Natural killer cell treated with Interleukin-12 subunit alpha and Interleukin-12 subunit beta and Interleukin-15 and Interleukin-18, amount 100 ng/mL, for 72 hours (primary cell): ENCODE results near the gene AEBP1. TPM values are rescaled to one million over a fixed set of nuclear protein-coding genes. Genes with fewer than 3 reads are reported as not detected.

Experiments
- ATAC-seq, 2 donors: fragments of 150-1000 bp; cut with Tn5 transposase in 1 of 2; sonication (Bioruptor Pico), chemical (Tn5 transposase) in 1 of 2; 2 replicates each; pipeline ENCODE4 v1.10.0; 2021
- DNase-seq: peaks from one replicate; pipeline ENCODE4 v3.0.0; 2022; ENCODE audit warnings: low spot score
- H3K27ac Mint-ChIP-seq, 2 donors: 1 replicate in 1 of 2; 2 replicates in 1 of 2; pipeline ENCODE4 v1.8.0; 2022; ENCODE audit warnings: mixed read lengths in 2 of 2, mild to moderate bottlenecking in 1 of 2, moderate library complexity in 1 of 2
- H3K27me3 Mint-ChIP-seq, 2 donors: 1 replicate in 1 of 2; 2 replicates in 1 of 2; pipeline ENCODE4 v1.8.0; 2022; ENCODE audit warnings: mixed read lengths in 2 of 2
- H3K36me3 Mint-ChIP-seq: one replicate; pipeline ENCODE4 v1.8.0; 2022; ENCODE audit warnings: mixed read lengths
- H3K4me1 Mint-ChIP-seq, 2 donors: 1 replicate in 1 of 2; 2 replicates in 1 of 2; pipeline ENCODE4 v1.8.0; 2022; ENCODE audit warnings: low read depth in 2 of 2, mixed read lengths in 2 of 2, mild to moderate bottlenecking in 1 of 2
- H3K4me3 Mint-ChIP-seq: one replicate; pipeline ENCODE4 v1.8.0; 2022; ENCODE audit warnings: mixed read lengths
- H3K9me3 Mint-ChIP-seq: 2 replicates; pipeline ENCODE4 v1.8.0; 2022; ENCODE audit warnings: mixed read lengths
- total RNA-seq, 2 donors: library from RNA; stranded (reverse); gene quantifications; one replicate each; pipeline ENCODE4 v1.2.3, GENCODE V29; 2022

AEBP1 gene
- total RNA-seq, 2 donors from 2014 or later: 1.0 to 2.4 TPM

- DNase-seq: no peak
- H3K27me3 Mint-ChIP-seq: peaks cover 0 to 5% of the 10 kb centered on the region in 2 donors
- H3K4me3 Mint-ChIP-seq: no peak overlapping the region
- no peak overlapping the region for H3K27ac Mint-ChIP-seq
- no peaks in the 10 kb centered on the region for H3K9me3 Mint-ChIP-seq
- H3K4me1 Mint-ChIP-seq: no peaks in the 10 kb centered on the region
- no peak for ATAC-seq
- H3K36me3 Mint-ChIP-seq: no peaks in the 10 kb centered on the region
These were observed 30.9 kb downstream of the AEBP1 start for GRCh38 chr7:44134943-44135628.

- ATAC-seq: no peak
- H3K9me3 Mint-ChIP-seq: no peaks in the 10 kb centered on the region
- H3K27ac Mint-ChIP-seq: no peak overlapping the region
- H3K4me3 Mint-ChIP-seq: no peak overlapping the region
- no peak for DNase-seq
- peaks cover 0 to 5% of the 10 kb centered on the region in 2 donors for H3K27me3 Mint-ChIP-seq
- no peaks in the 10 kb centered on the region for H3K36me3 Mint-ChIP-seq
- H3K4me1 Mint-ChIP-seq: no peaks in the 10 kb centered on the region
These were observed 32.6 kb downstream of the AEBP1 start for GRCh38 chr7:44136731-44137130.

GRCh38 chr7:44138698-44139097, 34.6 kb downstream of the AEBP1 start:
- no peak for ATAC-seq

GRCh38 chr7:44139311-44140010, 35.3 kb downstream of the AEBP1 start:
- no peak for DNase-seq
- H3K27me3 Mint-ChIP-seq: peaks cover 0 to 3% of the 10 kb centered on the region in 2 donors
- H3K4me3 Mint-ChIP-seq: no peak overlapping the region
- no peaks in the 10 kb centered on the region for H3K4me1 Mint-ChIP-seq
- H3K27ac Mint-ChIP-seq: no peak overlapping the region
- no peaks in the 10 kb centered on the region for H3K36me3 Mint-ChIP-seq
- H3K9me3 Mint-ChIP-seq: no peaks in the 10 kb centered on the region
- no peak for ATAC-seq

More at GRCh38 chr7:44138698-44139097, 34.6 kb downstream of the AEBP1 start:
- peaks cover 0 to 3% of the 10 kb centered on the region in 2 donors for H3K27me3 Mint-ChIP-seq
- no peak overlapping the region for H3K27ac Mint-ChIP-seq
- no peaks in the 10 kb centered on the region for H3K9me3 Mint-ChIP-seq
- no peak overlapping the region for H3K4me3 Mint-ChIP-seq
- no peaks in the 10 kb centered on the region for H3K36me3 Mint-ChIP-seq
- DNase-seq: no peak
- no peaks in the 10 kb centered on the region for H3K4me1 Mint-ChIP-seq

- peaks cover 0 to 6% of the 10 kb centered on the region in 2 donors for H3K27me3 Mint-ChIP-seq
- ATAC-seq: no peak
These were observed 36.2 kb downstream of the AEBP1 start for GRCh38 chr7:44140341-44140740.

GRCh38 chr7:44141221-44141850, 37.2 kb downstream of the AEBP1 start, which contains the start of gene MYL7:
Gene MYL7 (minus strand): TSS chr7:44141332. CDS start chr7:44141305, 27 bp downstream.
- Mint-ChIP-seq H3K4me1 (no peaks in the 10 kb centered on the region), H3K9me3 (no peaks in the 10 kb centered on the region), H3K4me3 (no peak within 1 kb of the TSS), H3K27me3 (peaks cover 0 to 6% of the 10 kb centered on the region in 2 donors), H3K36me3 (no peaks in the 10 kb centered on the region), H3K27ac (no peak within 1 kb of the TSS)
- no peak for ATAC-seq
- DNase-seq: peak; percentile 6

More at GRCh38 chr7:44140341-44140740, 36.2 kb downstream of the AEBP1 start:
- no peaks in the 10 kb centered on the region for H3K36me3 Mint-ChIP-seq
- no peak overlapping the region for H3K27ac Mint-ChIP-seq
- H3K9me3 Mint-ChIP-seq: no peaks in the 10 kb centered on the region
- no peaks in the 10 kb centered on the region for H3K4me1 Mint-ChIP-seq
- H3K4me3 Mint-ChIP-seq: no peak overlapping the region
- DNase-seq: no peak

GRCh38 chr7:44142028-44142427, 37.9 kb downstream of the AEBP1 start:
- DNase-seq: no peak
- no peak for ATAC-seq
- Mint-ChIP-seq H3K4me3 (no peak overlapping the region), H3K27me3 (peaks cover 0 to 6% of the 10 kb centered on the region in 2 donors), H3K27ac (no peak overlapping the region), H3K4me1 (no peaks in the 10 kb centered on the region), H3K36me3 (no peaks in the 10 kb centered on the region), H3K9me3 (no peaks in the 10 kb centered on the region)

GRCh38 chr7:44143646-44144250, 39.6 kb downstream of the AEBP1 start:
- H3K27ac Mint-ChIP-seq: no peak overlapping the region
- H3K9me3 Mint-ChIP-seq: no peaks in the 10 kb centered on the region
- H3K27me3 Mint-ChIP-seq: peaks cover 0 to 6% of the 10 kb centered on the region in 2 donors
- no peak overlapping the region for H3K4me3 Mint-ChIP-seq
- H3K4me1 Mint-ChIP-seq: no peaks in the 10 kb centered on the region
- DNase-seq (peak; percentile 5), ATAC-seq (no peak)
- H3K36me3 Mint-ChIP-seq: no peaks in the 10 kb centered on the region

GRCh38 chr7:44144426-44144967, 40.4 kb downstream of the AEBP1 start:
- Mint-ChIP-seq H3K36me3 (no peaks in the 10 kb centered on the region), H3K9me3 (no peaks in the 10 kb centered on the region), H3K4me3 (no peak overlapping the region), H3K27me3 (peaks cover 0 to 3% of the 10 kb centered on the region in 2 donors), H3K27ac (no peak overlapping the region), H3K4me1 (no peaks in the 10 kb centered on the region)
- no peak for ATAC-seq
- DNase-seq: peak; percentile 41

GRCh38 chr7:44144968-44145478, 40.9 kb downstream of the AEBP1 start:
- ATAC-seq (no peak), DNase-seq (peak; percentile 48)
- Mint-ChIP-seq H3K27ac (no peak overlapping the region), H3K27me3 (peaks cover 0 to 3% of the 10 kb centered on the region in 2 donors), H3K4me1 (no peaks in the 10 kb centered on the region), H3K4me3 (peak overlapping the region; percentile 53), H3K36me3 (no peaks in the 10 kb centered on the region), H3K9me3 (no peaks in the 10 kb centered on the region)

- H3K27ac Mint-ChIP-seq: no peak overlapping the region
- DNase-seq: peak; percentile 61
These were observed 41.4 kb downstream of the AEBP1 start for GRCh38 chr7:44145479-44145968.

GRCh38 chr7:44145969-44146911, 42.1 kb downstream of the AEBP1 start:
- Mint-ChIP-seq H3K36me3 (no peaks in the 10 kb centered on the region), H3K27me3 (peaks cover 0 to 3% of the 10 kb centered on the region in 2 donors), H3K9me3 (no peaks in the 10 kb centered on the region), H3K4me1 (no peaks in the 10 kb centered on the region), H3K27ac (no peak overlapping the region), H3K4me3 (peak overlapping the region; percentile 53)
- DNase-seq (peak; percentile 81), ATAC-seq (peak; percentile 82 to 94)

More at GRCh38 chr7:44145479-44145968, 41.4 kb downstream of the AEBP1 start:
- Mint-ChIP-seq H3K4me1 (no peaks in the 10 kb centered on the region), H3K9me3 (no peaks in the 10 kb centered on the region), H3K4me3 (peak overlapping the region; percentile 53), H3K27me3 (peaks cover 0 to 3% of the 10 kb centered on the region in 2 donors), H3K36me3 (no peaks in the 10 kb centered on the region)
- peak; percentile 3 to 12 for ATAC-seq
